ENCODE results near the gene CNTNAP5.

CNTNAP5 gene

DNA sequence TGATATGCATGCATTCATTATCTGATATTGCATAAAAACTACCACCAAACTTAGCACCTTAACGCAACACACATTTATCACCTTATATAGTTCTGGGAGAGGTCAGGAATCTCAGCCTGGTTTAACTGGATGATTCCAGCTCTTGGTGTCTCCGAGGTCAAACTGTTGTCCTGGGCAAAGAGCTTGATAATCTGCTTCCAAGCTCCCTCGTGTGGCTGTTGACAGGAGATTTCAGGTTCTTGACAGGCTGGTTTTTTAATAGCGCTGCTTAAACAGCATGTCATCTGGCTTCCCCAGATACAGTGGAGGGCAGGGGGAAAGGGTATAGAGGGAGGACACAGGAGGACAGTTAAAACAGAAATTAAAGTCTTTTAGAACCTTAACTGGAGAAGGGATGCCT, 785.0 kb downstream of the CNTNAP5 start:
- peak; percentile 34 for DNase-seq (ENCODE audit: low spot score)

DNA sequence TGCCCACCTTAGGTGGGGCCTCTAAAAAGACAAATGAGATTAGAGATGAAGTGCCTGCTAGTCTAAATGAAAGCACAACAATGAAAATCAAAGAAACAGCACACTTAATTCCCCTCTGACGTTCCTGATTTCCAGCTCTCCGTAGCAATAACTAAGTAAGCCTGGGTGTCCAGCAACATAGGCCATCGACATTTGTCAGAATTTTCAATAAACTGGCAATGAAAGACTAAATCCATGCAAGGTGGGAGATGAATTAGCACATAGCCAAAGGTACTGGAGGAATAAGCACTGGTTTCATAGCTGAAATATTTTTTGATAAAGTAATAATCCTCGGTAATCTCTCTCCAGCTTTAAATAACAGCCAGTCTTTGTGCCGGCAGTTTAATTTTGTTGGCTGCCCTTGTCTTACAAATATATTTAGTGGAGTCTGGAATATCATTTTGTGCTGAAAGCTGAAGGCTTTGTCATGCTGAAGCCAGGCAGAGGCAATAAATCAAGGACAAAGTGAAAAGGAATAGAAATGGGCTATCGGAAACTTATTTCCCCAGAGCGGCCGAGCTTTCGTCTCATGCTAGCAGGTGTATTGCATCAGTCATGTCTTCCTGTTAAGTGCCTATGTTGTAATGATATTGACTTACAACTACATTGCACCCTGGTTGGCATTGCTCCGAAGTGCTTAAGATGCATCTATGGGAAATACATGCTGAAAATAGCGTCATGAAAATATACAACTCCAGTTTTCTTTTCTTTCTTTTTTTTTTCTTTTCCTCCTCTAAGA, 790.1 kb downstream of the CNTNAP5 start:
- DNase-seq (ENCODE audit: low spot score), result no peak

DNA sequence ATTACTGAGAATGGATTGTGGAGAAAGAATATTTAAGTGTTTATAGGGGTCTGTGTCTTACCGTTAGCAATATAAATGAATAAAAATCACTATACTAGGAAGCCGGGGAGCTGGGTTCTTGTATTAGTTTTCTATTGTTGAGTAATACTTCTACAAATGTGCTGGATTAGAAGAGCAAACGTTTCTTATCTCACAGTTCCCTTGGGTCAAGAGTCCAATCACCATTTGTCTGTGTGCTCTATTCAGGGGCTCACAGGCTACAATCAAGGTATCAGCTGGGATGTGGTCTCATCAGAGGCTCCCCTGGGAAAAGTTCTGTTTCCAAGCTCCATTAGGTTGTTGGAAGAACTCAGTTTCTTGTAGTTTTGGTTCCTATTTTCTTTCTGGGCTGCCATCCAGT, 790.9 kb downstream of the CNTNAP5 start:
- DNase-seq (ENCODE audit: low spot score), result no peak

DNA sequence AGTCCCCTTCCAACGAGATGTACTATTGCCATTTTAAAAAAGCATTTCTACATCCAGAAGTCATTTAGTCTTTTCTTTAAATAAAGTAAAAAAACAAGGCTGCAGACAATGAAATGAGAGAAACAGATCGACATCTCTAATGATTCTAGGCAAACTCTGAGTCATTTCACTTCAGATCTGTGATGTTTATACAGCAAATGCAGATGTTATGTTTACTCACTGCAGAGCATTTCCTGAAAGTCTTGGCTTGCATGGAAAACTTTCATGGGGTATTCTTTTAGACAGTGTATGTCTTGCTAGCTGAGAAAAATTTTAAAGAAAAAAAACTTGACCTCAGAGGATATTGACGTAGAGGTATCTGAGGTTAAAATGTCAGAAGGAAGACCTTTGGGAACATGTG, 797.4 kb downstream of the CNTNAP5 start:
- no peak for DNase-seq (ENCODE audit: low spot score)

DNA sequence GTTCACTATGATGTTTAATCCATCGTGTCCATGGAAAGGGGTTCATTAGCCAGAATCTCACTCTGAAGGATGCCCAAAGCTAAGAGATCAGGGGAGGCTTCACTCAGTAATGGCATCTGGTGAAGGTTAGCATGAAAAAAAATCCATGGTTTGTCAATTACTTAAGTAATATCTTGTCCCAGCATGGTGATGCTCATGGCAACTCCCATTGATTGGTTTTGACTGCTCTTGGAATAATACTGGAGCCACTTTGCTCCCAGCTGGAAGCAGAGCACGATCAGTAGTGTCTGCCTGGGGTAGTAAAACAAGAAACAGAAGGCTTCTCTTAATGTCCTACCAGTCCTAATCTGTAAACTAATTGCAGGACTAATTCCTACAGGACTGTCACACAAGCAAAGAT, 799.4 kb downstream of the CNTNAP5 start:
- DNase-seq (ENCODE audit: low spot score), result no peak

DNA sequence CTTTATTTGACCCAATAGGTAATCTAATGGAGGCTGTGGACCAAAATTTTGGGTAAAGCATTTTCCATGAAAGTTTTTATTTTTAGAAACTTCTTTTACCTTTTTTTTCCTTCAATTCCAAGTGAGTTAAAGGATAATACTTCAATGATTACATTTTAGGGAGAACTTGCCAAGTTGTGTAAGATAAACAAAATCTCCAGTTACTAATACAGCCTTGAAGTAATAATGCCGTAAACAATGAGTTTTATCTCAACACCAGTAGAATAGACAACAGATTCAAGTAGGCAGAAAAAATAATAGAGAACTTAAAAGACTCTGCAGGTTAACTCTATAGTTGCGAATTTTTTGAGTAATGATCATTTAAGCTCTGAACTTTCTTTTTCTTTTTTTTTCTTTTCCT, 807.4 kb downstream of the CNTNAP5 start:
- no peak for DNase-seq (ENCODE audit: low spot score)

DNA sequence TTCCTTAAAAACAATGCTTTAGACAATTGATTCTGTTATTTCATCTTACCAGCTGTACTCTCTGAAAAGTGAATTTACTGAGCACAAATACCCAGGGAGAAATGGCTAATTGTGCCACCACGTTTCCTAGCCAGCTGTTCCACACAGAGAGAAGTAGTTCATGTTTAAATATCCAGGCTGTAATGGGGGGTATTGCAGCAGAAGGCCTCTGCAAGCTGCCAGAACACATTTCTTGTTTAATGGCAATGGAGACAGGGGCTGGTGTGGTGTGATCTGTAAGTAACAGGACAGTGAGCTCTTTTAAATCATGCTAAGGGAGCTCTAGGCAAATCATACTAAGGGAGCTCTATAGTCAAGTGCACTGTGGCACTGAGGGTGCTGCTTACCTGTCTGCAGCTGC, 809.2 kb downstream of the CNTNAP5 start:
- no peak for DNase-seq (ENCODE audit: low spot score)

DNA sequence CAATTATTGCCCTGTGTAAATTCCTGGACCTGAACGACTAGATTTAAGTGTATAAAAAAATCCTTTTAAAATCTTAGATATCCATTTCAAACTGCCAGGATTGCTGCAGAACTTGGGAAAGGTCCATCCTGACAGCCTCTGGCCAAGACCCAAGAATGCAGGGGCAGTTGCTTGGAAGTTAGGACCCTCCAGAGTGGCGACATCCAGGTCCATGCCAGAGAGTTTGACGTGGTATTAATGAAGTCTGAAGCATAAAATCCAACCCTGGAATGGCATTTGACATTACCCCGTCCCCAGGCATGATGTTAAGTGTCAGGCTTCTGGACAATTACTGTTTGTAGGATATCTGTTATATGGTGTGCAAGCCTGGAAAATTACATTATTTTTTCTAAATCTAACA, 810.2 kb downstream of the CNTNAP5 start:
- DNase-seq (ENCODE audit: low spot score), result no peak

DNA sequence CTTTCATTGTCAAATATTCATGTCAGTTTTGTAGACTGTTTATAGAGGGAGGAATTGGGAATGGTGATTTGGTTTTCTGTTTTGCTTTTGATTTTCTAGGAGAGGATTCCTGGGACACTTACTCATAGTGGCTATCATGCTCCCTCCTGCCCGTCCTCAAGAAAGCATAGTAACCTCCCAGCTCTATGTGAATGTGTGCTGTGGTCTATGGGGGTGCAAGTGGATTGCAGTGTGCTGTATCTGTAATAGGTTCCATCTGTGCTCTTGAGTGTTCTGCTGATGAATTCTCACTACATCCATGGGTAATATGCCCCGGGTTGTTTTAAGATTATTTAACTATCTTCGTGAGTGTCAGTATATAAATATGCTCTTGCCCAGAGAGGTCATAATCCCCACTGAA, 811.3 kb downstream of the CNTNAP5 start:
- no peak for DNase-seq (ENCODE audit: low spot score)

DNA sequence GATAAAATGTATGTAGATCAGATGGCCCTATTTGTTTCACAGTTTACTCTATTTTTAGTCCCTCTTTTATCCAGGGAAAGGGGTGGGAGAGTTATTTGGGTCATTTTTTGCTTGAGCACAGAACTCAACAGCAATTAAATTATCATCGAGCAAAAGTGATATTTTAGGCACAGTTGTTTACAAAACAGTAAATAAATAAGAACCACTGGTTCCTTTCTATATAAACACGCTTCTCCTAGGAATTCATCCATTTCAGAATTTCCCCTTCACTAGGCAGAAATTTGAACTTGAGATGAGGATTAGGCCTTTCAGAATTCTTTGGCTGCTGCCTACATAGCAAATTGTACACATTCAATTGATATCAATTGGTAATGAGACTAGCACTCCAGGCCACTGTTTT, 812.4 kb downstream of the CNTNAP5 start:
- DNase-seq (ENCODE audit: low spot score), result no peak

DNA sequence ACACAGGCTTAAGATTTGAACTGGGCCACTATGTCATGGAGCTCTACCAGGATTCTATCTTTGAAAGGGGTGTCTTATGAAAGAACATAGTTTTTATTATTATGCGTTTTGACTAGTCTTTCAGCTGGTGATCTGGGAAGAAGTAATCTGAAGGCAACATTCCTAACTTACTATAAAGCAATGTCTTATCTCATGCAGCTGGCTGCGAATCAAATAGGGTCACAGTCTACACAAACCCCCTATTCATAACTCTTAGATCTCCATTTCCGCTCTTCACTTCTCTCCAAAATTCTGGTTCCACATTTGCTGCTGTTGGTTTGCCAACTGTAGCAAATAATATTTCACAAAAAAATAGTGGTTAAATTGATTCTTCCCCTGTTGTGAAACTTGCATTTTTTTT, 813.3 kb downstream of the CNTNAP5 start:
- no peak for DNase-seq (ENCODE audit: low spot score)

DNA sequence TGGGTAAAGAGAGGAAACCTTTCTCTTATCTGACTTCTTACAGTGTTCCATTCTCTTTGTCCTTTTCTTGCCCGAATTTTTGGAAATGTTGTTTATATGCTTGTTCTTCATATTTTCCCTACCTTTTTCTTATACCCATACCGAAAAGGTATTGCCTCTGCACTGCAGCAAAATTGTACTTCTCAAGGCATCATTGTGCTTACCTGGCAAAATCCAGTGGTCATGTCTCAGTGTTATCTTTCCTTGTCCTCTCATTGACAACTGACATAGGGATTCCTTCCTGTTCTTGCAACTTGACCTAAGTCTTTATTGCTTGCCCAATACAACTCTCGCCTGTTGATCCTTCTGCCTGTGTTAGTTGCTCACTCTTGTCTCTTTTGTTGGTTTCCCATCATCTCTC, 842.2 kb downstream of the CNTNAP5 start:
- DNase-seq (ENCODE audit: low spot score), result no peak

DNA sequence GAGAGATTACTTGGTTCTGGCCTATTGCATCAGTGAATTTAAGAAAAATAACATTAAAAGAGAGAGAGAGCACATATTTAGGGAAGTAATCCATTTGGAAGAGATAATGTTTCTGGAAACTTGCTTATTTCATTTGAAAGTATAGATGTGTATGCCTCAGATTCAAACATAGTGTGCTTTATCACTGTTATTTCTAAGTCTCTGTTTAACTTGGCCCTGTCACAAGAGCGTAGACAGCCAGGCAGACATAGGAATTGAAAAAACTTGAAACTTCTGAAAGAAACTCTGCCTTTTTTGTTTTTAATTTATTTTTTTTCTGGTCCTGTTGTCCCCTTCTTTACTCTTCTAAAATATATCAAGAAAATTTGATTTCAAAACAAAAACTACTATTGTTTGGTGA, 849.1 kb downstream of the CNTNAP5 start:
- no peak for DNase-seq (ENCODE audit: low spot score)

DNA sequence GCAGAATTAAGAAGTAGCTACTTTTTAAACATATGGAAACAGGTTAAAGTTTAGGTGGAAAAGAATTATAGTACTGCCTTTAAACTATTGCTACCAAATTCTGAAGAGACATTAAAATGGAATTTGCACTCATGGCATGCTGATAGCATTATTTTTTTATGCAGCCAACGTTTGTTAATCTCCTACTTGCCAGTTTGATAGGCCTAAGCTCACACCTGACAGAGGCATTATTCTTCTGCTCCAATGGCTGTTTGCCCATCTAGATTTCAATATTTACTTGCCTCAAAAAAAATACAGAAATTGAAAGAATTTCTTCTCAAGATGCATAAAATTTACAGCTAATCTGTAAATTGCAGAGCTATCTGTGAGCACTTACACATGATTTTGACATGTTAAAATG, 849.6 kb downstream of the CNTNAP5 start:
- DNase-seq (ENCODE audit: low spot score), result no peak

DNA sequence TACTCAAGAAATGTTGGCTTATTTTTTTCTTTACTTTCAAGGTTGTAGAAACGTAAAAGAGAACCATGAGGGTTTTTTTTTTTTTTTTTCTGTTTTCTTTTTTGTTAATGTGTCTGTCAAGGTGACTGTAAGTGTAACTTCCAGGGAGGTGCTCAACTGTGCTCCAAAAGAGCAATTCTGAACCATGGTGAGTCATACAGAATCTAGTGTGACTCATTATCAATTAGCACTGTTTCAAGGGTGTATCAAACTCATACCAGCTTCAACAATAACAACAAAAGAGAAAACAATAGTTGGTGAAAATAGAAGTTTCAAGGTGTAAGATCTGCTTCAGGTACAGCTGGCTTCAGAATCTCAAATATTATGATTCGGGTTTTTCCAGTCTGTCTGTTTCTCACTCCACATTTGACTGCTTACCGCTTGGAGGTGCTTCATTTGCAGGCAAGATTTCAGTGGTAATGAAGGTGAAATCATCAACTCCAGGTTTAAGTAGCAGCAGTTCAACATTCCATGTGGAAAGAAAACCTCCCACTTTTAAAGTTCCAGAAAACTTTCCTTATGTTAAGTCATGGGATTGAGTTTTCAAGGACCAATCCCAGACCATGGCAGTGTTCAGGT, 850.6 kb downstream of the CNTNAP5 start:
- no peak for DNase-seq (ENCODE audit: low spot score)

DNA sequence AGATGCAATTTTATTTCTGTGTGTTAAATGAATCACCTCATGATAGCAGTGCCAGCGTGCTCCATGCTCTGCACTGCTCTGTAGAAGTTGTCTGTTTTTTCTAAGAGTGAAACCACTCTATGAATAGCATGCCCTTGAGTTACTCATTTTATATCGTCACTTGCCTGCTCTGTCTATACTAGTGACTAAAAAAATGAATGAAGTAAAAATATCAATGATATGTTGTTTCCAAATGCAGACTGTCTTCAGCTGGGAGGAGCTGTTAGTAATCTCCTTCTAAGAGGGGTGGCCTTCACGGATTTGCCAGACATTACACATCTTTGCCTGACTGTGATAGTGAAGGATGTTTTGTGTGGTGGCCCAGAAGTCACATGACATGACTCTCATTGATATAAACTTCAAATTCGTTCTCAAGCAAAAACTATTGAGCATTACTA, 852.1 kb downstream of the CNTNAP5 start:
- no peak for DNase-seq (ENCODE audit: low spot score)

DNA sequence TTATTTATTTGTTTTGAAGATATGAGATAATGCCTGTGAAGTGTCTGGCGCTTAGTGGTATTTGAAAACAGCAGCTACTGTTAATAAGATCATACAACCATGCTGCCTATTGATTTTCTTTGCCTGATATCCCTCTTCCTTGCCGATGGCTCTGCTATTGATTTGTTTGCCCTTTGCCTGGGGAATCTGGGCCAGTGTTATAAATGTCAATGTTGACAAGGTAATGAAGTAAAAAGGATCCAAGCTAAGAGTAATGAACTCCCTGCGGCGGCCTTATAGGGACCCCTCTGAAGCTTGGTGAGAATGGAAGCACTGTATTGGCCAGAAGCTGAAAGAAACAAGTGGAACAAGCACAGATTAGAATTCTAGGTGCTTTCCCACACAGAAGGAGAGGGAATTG, 854.6 kb downstream of the CNTNAP5 start:
- DNase-seq (ENCODE audit: low spot score), result no peak

DNA sequence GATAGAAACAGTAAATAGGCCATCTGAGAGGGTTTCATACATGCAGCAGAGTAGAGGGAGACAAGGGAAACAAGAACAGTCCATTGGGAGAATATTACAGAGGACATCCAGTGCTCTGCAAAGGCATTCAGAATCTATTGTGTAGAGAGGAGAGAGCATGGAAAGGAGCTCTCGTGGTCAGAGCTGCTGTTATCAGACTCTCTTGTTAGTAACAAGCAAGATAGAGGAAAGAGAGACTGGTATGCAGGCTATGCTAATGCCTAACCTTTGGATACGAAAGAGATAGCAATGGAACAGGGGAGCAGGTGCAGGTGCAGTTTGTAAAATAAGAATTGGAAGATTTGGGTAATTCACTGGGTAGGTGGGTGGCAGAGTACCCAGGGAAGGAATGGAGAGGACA, 855.9 kb downstream of the CNTNAP5 start:
- no peak for DNase-seq (ENCODE audit: low spot score)

DNA sequence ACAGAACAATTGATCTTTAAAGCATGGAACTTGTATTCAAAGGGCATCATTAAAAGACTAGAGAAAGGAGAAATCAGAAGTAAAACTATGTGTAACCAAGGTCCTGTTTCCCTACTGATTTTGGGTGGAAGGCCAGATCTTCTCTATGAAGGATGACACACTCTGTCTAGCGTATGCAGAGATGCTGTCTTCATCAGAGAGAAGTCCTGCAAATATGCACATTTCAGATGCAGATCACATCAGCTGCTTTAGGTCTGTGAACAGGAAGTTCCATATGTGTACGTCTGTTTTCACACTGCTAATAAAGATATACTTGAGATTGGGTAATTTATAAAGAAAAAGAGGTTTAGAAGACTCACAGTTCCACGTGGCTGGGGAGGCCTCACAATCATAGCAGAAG, 857.3 kb downstream of the CNTNAP5 start:
- no peak for DNase-seq (ENCODE audit: low spot score)

DNA sequence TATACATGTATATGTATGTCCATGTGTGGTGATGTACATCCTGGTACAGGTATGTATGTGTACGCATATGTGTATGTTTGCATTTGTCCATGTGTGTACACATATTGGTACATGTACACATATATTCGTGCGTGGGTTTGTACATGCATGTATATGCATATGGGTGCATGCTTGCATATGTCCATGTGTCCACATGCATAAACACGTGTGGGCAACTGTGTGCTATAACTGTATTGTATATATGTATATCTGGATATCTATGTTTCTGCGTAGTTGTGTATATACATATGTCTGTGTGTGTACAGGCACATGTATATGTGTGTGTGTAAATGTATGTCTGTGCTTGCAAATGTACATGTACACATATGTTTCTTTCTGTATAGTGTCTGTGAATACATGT, 858.5 kb downstream of the CNTNAP5 start:
- DNase-seq (ENCODE audit: low spot score), result no peak

DNA sequence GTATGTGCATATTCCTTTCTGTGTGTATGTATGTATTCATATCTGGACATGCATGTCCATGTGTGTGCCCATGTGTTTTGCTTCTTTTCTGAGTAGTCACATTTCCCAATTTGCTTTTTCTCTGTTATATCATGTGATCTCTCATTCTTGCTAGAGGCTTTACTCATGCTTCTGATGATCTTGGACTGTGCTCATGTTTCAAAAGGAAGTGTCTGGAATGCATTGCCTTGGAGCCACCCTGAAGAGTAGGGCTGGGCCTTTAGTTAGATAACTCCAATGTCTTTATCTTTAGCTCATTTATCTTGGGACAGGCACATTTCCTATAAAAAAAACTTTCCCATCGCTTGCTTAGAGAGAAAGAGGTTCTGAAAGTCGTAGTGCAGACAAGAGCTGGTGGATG, 859.2 kb downstream of the CNTNAP5 start:
- DNase-seq (ENCODE audit: low spot score), result no peak

DNA sequence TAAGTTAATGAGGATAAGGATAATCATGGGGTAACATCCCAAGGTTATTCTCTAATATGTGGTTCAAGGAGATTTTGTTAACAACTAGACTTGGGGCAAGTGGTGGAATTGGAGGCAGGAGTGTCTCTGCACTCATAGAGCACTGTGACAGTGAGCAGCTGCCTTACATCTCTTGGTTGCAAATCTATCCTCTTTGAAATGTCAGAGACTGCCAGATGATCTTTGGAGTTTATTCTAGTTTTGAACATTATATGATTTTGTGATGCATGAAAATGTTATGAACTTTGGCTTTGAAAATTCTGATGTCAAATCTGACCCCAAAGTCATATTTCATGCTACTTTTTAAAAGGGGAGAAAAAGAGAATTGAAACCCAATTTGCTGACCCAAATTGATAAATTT, 861.1 kb downstream of the CNTNAP5 start:
- DNase-seq (ENCODE audit: low spot score), result no peak

DNA sequence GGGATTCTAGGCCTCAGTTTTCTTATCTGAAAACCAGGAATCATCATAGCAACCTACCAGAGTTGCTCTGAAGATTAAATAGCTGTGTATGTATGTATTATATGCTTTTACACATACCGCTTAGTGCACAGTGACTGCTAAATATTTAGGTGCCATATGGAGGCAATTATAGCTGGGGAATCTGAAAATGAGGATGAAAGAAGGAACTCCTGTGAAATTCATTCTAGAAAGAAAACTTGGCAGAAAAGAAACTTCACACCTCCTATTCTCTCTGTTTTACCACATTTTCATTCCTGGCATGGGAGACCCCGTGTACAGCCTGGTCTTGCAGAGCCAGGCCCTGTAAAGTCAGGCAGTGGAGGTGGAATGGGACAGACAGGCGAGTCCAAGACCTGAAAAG, 862.4 kb downstream of the CNTNAP5 start:
- no peak for DNase-seq (ENCODE audit: low spot score)

DNA sequence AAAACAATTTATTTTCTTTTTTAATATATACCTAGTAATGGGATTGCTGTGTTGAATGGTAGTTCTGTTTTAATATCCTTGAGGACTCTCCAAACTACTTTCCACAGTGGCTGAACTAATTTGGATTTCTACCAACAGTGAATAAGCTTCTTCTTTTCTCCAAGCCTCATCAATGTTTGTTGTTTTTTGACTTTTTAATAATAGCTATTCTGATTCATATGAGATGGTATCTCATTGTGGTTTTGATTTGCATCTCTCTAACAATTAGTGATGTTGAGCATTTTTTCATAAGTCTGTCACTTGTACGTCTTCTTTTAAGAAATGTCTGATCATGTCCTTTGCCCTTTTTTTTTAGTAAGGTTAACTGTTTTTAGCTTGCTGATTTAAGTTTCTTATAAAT, 863.3 kb downstream of the CNTNAP5 start:
- DNase-seq (ENCODE audit: low spot score), result no peak

All from globus pallidus (tissue), 1 donor.